Liver (tissue), 3 donors: Measurements from ENCODE around the gene CLIC3.

Source experiments
- EGR1 ChIP-seq, 2 donors: IDR thresholded peaks; 2 replicates each; pipeline ENCODE4 v1.6.1; 2016 to 2018; ENCODE audit warnings: antibody characterized with exemption in 2 of 2, low read depth in 2 of 2
- NR2F2 ChIP-seq: IDR thresholded peaks from 2 replicates; pipeline ENCODE4 v1.6.1; 2016; ENCODE audit warnings: antibody characterized with exemption
- RAD21 ChIP-seq, 2 donors: IDR thresholded peaks; 2 replicates each; pipeline ENCODE4 v1.6.1; 2016; ENCODE audit warnings: antibody characterized with exemption in 2 of 2, mild to moderate bottlenecking in 2 of 2
- SP1 ChIP-seq: IDR thresholded peaks from 2 replicates; pipeline ENCODE4 v1.6.1; 2018; ENCODE audit warnings: antibody characterized with exemption, mild to moderate bottlenecking
- YY1 ChIP-seq: IDR thresholded peaks from 2 replicates; pipeline ENCODE4 v1.6.1; 2016; ENCODE audit warnings: antibody characterized with exemption, mild to moderate bottlenecking
- TF ChIP-seq, protein P1 (sequence below): fragments of 150-350 bp; IDR thresholded peaks from 2 replicates; pipeline ENCODE4 v1.5.1; 2017; ENCODE audit warnings: improper control_type of control experiment, low read depth, low read length; ENCODE audit not compliant: missing input control
- TF ChIP-seq, protein P2 (sequence below): IDR thresholded peaks from 2 replicates; pipeline ENCODE4 v1.6.1; 2016; ENCODE audit warnings: antibody characterized with exemption, mild to moderate bottlenecking
- TF ChIP-seq, protein P3 (sequence below): IDR thresholded peaks from 2 replicates; pipeline ENCODE4 v1.6.1; 2016; ENCODE audit warnings: antibody characterized with exemption
- donor health status: healthy.
- donor health status: healthy.

DNA sequence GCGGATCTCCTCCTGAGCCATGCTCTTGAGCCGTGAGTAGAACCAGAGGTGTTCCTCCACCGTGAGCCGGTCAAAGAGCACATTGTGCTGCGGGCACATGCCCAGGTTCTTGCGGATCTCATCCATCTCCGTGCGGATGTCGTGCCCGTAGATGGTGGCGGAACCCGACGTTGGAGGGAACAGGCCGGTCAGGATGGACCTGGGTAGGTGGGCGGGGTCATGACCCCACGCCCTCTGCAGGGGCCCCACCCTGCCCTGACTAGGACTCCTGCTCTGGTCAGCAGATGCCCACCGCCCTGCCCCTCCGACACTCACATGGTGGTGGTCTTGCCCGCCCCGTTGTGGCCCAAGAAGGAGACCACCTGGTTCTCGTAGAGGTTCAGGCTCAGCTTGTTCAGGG lies 19.6 kb upstream of the CLIC3 start:
- TF ChIP-seq, protein P1, sequence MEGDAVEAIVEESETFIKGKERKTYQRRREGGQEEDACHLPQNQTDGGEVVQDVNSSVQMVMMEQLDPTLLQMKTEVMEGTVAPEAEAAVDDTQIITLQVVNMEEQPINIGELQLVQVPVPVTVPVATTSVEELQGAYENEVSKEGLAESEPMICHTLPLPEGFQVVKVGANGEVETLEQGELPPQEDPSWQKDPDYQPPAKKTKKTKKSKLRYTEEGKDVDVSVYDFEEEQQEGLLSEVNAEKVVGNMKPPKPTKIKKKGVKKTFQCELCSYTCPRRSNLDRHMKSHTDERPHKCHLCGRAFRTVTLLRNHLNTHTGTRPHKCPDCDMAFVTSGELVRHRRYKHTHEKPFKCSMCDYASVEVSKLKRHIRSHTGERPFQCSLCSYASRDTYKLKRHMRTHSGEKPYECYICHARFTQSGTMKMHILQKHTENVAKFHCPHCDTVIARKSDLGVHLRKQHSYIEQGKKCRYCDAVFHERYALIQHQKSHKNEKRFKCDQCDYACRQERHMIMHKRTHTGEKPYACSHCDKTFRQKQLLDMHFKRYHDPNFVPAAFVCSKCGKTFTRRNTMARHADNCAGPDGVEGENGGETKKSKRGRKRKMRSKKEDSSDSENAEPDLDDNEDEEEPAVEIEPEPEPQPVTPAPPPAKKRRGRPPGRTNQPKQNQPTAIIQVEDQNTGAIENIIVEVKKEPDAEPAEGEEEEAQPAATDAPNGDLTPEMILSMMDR: no peak
- TF ChIP-seq SP1: no peak
- TF ChIP-seq, protein P2, sequence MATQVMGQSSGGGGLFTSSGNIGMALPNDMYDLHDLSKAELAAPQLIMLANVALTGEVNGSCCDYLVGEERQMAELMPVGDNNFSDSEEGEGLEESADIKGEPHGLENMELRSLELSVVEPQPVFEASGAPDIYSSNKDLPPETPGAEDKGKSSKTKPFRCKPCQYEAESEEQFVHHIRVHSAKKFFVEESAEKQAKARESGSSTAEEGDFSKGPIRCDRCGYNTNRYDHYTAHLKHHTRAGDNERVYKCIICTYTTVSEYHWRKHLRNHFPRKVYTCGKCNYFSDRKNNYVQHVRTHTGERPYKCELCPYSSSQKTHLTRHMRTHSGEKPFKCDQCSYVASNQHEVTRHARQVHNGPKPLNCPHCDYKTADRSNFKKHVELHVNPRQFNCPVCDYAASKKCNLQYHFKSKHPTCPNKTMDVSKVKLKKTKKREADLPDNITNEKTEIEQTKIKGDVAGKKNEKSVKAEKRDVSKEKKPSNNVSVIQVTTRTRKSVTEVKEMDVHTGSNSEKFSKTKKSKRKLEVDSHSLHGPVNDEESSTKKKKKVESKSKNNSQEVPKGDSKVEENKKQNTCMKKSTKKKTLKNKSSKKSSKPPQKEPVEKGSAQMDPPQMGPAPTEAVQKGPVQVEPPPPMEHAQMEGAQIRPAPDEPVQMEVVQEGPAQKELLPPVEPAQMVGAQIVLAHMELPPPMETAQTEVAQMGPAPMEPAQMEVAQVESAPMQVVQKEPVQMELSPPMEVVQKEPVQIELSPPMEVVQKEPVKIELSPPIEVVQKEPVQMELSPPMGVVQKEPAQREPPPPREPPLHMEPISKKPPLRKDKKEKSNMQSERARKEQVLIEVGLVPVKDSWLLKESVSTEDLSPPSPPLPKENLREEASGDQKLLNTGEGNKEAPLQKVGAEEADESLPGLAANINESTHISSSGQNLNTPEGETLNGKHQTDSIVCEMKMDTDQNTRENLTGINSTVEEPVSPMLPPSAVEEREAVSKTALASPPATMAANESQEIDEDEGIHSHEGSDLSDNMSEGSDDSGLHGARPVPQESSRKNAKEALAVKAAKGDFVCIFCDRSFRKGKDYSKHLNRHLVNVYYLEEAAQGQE: no peak
- no peak for TF ChIP-seq RAD21 (IDR thresholded peaks at IDR 0.05)
- TF ChIP-seq EGR1 (IDR thresholded peaks at IDR 0.05; ENCODE audit: low read depth in 2 of 2): no peak
- TF ChIP-seq, protein P3, sequence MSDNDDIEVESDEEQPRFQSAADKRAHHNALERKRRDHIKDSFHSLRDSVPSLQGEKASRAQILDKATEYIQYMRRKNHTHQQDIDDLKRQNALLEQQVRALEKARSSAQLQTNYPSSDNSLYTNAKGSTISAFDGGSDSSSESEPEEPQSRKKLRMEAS: no peak
- no peak for TF ChIP-seq NR2F2
- TF ChIP-seq YY1: no peak
